ENCODE results near the gene PPP1R17. TPM values are rescaled to one million over a fixed set of nuclear protein-coding genes. Genes with fewer than 3 reads are reported as not detected.

PPP1R17 gene
- total RNA-seq = 0.14 TPM
- polyA plus RNA-seq = 0.27 TPM
- long read RNA-seq, donor 1 = 0 reads
- long read RNA-seq, donor 2 = 0 reads
- long read RNA-seq, donor 3 = 0 reads
- long read RNA-seq, donor 4 = 0 reads
- long read RNA-seq, donor 5 = 0 reads
- long read RNA-seq, donor 6 = 0 reads
- long read RNA-seq, donor 7 = 0 reads
- long read RNA-seq, donor 8 = 0 reads
- long read RNA-seq, donor 9 = 0 reads
- long read RNA-seq, donor 10 = 0 reads

GRCh38 chr7:31687024-31687748 is at the start of gene PPP1R17:
Gene PPP1R17 (plus strand): TSS chr7:31687215. CDS start chr7:31692442, 5,227 bp downstream.
- no peak for DNase-seq (ENCODE audit: low read depth in 6 of 9, low spot score in 9 of 9)
- Histone ChIP-seq H3K27ac (ENCODE audit: low read depth in 1 of 2, low read length in 1 of 2) (no peak within 1 kb of the TSS), H3K4me3 (ENCODE audit: low read length in 2 of 2) (no peak within 1 kb of the TSS), H3K36me3 (ENCODE audit: control insufficient read depth in 2 of 2, insufficient read depth in 2 of 2, low read length in 1 of 2) (no peaks in the 10 kb centered on the region), H3K4me1 (ENCODE audit: control insufficient read depth in 2 of 2, insufficient read depth in 2 of 2, low read length in 2 of 2) (no peaks in the 10 kb centered on the region), H3K9me3 (ENCODE audit: control insufficient read depth in 2 of 2, insufficient read depth in 1 of 2, low read length in 1 of 2) (no peaks in the 10 kb centered on the region), H3K27me3 (ENCODE audit: control insufficient read depth in 2 of 2, insufficient read depth in 1 of 2, low read length in 1 of 2) (peaks cover 0 to 2% of the 10 kb centered on the region in 2 donors)
- WGBS = 59% methylated on average over 14 of the region's 14 CpGs

GRCh38 chr7:31640381-31640780 is 46.6 kb upstream of the PPP1R17 start:
- DNase-seq (ENCODE audit: low read depth in 6 of 9, low spot score in 9 of 9) = no peak
- 62% methylated on average over 3 of the region's 3 CpGs for WGBS
- Histone ChIP-seq H3K9me3 (ENCODE audit: control insufficient read depth in 2 of 2, insufficient read depth in 1 of 2, low read length in 1 of 2) (no peaks in the 10 kb centered on the region), H3K4me1 (ENCODE audit: control insufficient read depth in 2 of 2, insufficient read depth in 2 of 2, low read length in 2 of 2) (no peaks in the 10 kb centered on the region), H3K27ac (ENCODE audit: low read depth in 1 of 2, low read length in 1 of 2) (no peak overlapping the region), H3K27me3 (ENCODE audit: control insufficient read depth in 2 of 2, insufficient read depth in 1 of 2, low read length in 1 of 2) (no peaks in the 10 kb centered on the region), H3K4me3 (ENCODE audit: low read length in 2 of 2) (no peak overlapping the region), H3K36me3 (ENCODE audit: control insufficient read depth in 2 of 2, insufficient read depth in 2 of 2, low read length in 1 of 2) (no peaks in the 10 kb centered on the region)

- no peak overlapping the region for H3K27ac ChIP-seq (ENCODE audit: low read depth in 1 of 2, low read length in 1 of 2)
- WGBS = 66% methylated on average over 5 of the region's 5 CpGs
- DNase-seq (ENCODE audit: low read depth in 6 of 9, low spot score in 9 of 9) = no peak
- no peaks in the 10 kb centered on the region for H3K27me3 ChIP-seq (ENCODE audit: control insufficient read depth in 2 of 2, insufficient read depth in 1 of 2, low read length in 1 of 2)
- no peaks in the 10 kb centered on the region for H3K9me3 ChIP-seq (ENCODE audit: control insufficient read depth in 2 of 2, insufficient read depth in 1 of 2, low read length in 1 of 2)
- no peak overlapping the region for H3K4me3 ChIP-seq (ENCODE audit: low read length in 2 of 2)
- H3K4me1 ChIP-seq (ENCODE audit: control insufficient read depth in 2 of 2, insufficient read depth in 2 of 2, low read length in 2 of 2) = no peaks in the 10 kb centered on the region
- no peaks in the 10 kb centered on the region for H3K36me3 ChIP-seq (ENCODE audit: control insufficient read depth in 2 of 2, insufficient read depth in 2 of 2, low read length in 1 of 2)
Measured at GRCh38 chr7:31642681-31643115, 44.3 kb upstream of the PPP1R17 start.

GRCh38 chr7:31646942-31647341 is 40.1 kb upstream of the PPP1R17 start:
- no peak overlapping the region for H3K4me3 ChIP-seq (ENCODE audit: low read length in 2 of 2)
- 94% methylated on average over 4 of the region's 4 CpGs for WGBS
- H3K9me3 ChIP-seq (ENCODE audit: control insufficient read depth in 2 of 2, insufficient read depth in 1 of 2, low read length in 1 of 2) = no peaks in the 10 kb centered on the region
- H3K4me1 ChIP-seq (ENCODE audit: control insufficient read depth in 2 of 2, insufficient read depth in 2 of 2, low read length in 2 of 2) = no peaks in the 10 kb centered on the region
- H3K27ac ChIP-seq (ENCODE audit: low read depth in 1 of 2, low read length in 1 of 2) = no peak overlapping the region
- H3K36me3 ChIP-seq (ENCODE audit: control insufficient read depth in 2 of 2, insufficient read depth in 2 of 2, low read length in 1 of 2) = no peaks in the 10 kb centered on the region
- no peak for DNase-seq (ENCODE audit: low read depth in 6 of 9, low spot score in 9 of 9)
- no peaks in the 10 kb centered on the region for H3K27me3 ChIP-seq (ENCODE audit: control insufficient read depth in 2 of 2, insufficient read depth in 1 of 2, low read length in 1 of 2)

- Histone ChIP-seq H3K9me3 (ENCODE audit: control insufficient read depth in 2 of 2, insufficient read depth in 1 of 2, low read length in 1 of 2) (no peaks in the 10 kb centered on the region), H3K27me3 (ENCODE audit: control insufficient read depth in 2 of 2, insufficient read depth in 1 of 2, low read length in 1 of 2) (no peaks in the 10 kb centered on the region), H3K36me3 (ENCODE audit: control insufficient read depth in 2 of 2, insufficient read depth in 2 of 2, low read length in 1 of 2) (no peaks in the 10 kb centered on the region), H3K4me1 (ENCODE audit: control insufficient read depth in 2 of 2, insufficient read depth in 2 of 2, low read length in 2 of 2) (no peaks in the 10 kb centered on the region), H3K4me3 (ENCODE audit: low read length in 2 of 2) (no peak overlapping the region), H3K27ac (ENCODE audit: low read depth in 1 of 2, low read length in 1 of 2) (no peak overlapping the region)
- WGBS = 80% methylated on average over 7 of the region's 7 CpGs
- DNase-seq (ENCODE audit: low read depth in 6 of 9, low spot score in 9 of 9) = no peak
Measured at GRCh38 chr7:31647511-31647910, 39.5 kb upstream of the PPP1R17 start.

GRCh38 chr7:31648288-31648687 is 38.7 kb upstream of the PPP1R17 start:
- no peaks in the 10 kb centered on the region for H3K4me1 ChIP-seq (ENCODE audit: control insufficient read depth in 2 of 2, insufficient read depth in 2 of 2, low read length in 2 of 2)
- no peaks in the 10 kb centered on the region for H3K27me3 ChIP-seq (ENCODE audit: control insufficient read depth in 2 of 2, insufficient read depth in 1 of 2, low read length in 1 of 2)
- H3K27ac ChIP-seq (ENCODE audit: low read depth in 1 of 2, low read length in 1 of 2) = no peak overlapping the region
- 96% methylated on average over 1 of the region's 1 CpG for WGBS
- no peak overlapping the region for H3K4me3 ChIP-seq (ENCODE audit: low read length in 2 of 2)
- no peaks in the 10 kb centered on the region for H3K9me3 ChIP-seq (ENCODE audit: control insufficient read depth in 2 of 2, insufficient read depth in 1 of 2, low read length in 1 of 2)
- H3K36me3 ChIP-seq (ENCODE audit: control insufficient read depth in 2 of 2, insufficient read depth in 2 of 2, low read length in 1 of 2) = no peaks in the 10 kb centered on the region
- DNase-seq (ENCODE audit: low read depth in 6 of 9, low spot score in 9 of 9) = no peak

- no peak for DNase-seq (ENCODE audit: low read depth in 6 of 9, low spot score in 9 of 9)
- WGBS = 96% methylated on average over 4 of the region's 4 CpGs
- H3K4me3 ChIP-seq (ENCODE audit: low read length in 2 of 2) = no peak overlapping the region
- no peaks in the 10 kb centered on the region for H3K27me3 ChIP-seq (ENCODE audit: control insufficient read depth in 2 of 2, insufficient read depth in 1 of 2, low read length in 1 of 2)
- no peaks in the 10 kb centered on the region for H3K36me3 ChIP-seq (ENCODE audit: control insufficient read depth in 2 of 2, insufficient read depth in 2 of 2, low read length in 1 of 2)
- no peak overlapping the region for H3K27ac ChIP-seq (ENCODE audit: low read depth in 1 of 2, low read length in 1 of 2)
- H3K4me1 ChIP-seq (ENCODE audit: control insufficient read depth in 2 of 2, insufficient read depth in 2 of 2, low read length in 2 of 2) = no peaks in the 10 kb centered on the region
- no peaks in the 10 kb centered on the region for H3K9me3 ChIP-seq (ENCODE audit: control insufficient read depth in 2 of 2, insufficient read depth in 1 of 2, low read length in 1 of 2)
Measured at GRCh38 chr7:31648880-31649279, 38.1 kb upstream of the PPP1R17 start.

GRCh38 chr7:31651234-31652062 is 35.6 kb upstream of the PPP1R17 start:
- Histone ChIP-seq H3K36me3 (ENCODE audit: control insufficient read depth in 2 of 2, insufficient read depth in 2 of 2, low read length in 1 of 2) (no peaks in the 10 kb centered on the region), H3K9me3 (ENCODE audit: control insufficient read depth in 2 of 2, insufficient read depth in 1 of 2, low read length in 1 of 2) (no peaks in the 10 kb centered on the region), H3K27me3 (ENCODE audit: control insufficient read depth in 2 of 2, insufficient read depth in 1 of 2, low read length in 1 of 2) (no peaks in the 10 kb centered on the region), H3K27ac (ENCODE audit: low read depth in 1 of 2, low read length in 1 of 2) (no peak overlapping the region), H3K4me1 (ENCODE audit: control insufficient read depth in 2 of 2, insufficient read depth in 2 of 2, low read length in 2 of 2) (no peaks in the 10 kb centered on the region), H3K4me3 (ENCODE audit: low read length in 2 of 2) (no peak overlapping the region)
- WGBS = 71% methylated on average over 7 of the region's 7 CpGs
- no peak for DNase-seq (ENCODE audit: low read depth in 6 of 9, low spot score in 9 of 9)

GRCh38 chr7:31652063-31652326 is 35.0 kb upstream of the PPP1R17 start:
- H3K27me3 ChIP-seq (ENCODE audit: control insufficient read depth in 2 of 2, insufficient read depth in 1 of 2, low read length in 1 of 2) = no peaks in the 10 kb centered on the region
- H3K4me1 ChIP-seq (ENCODE audit: control insufficient read depth in 2 of 2, insufficient read depth in 2 of 2, low read length in 2 of 2) = no peaks in the 10 kb centered on the region
- no peak for DNase-seq (ENCODE audit: low read depth in 6 of 9, low spot score in 9 of 9)
- no peak overlapping the region for H3K4me3 ChIP-seq (ENCODE audit: low read length in 2 of 2)
- H3K36me3 ChIP-seq (ENCODE audit: control insufficient read depth in 2 of 2, insufficient read depth in 2 of 2, low read length in 1 of 2) = no peaks in the 10 kb centered on the region
- no peak overlapping the region for H3K27ac ChIP-seq (ENCODE audit: low read depth in 1 of 2, low read length in 1 of 2)
- no peaks in the 10 kb centered on the region for H3K9me3 ChIP-seq (ENCODE audit: control insufficient read depth in 2 of 2, insufficient read depth in 1 of 2, low read length in 1 of 2)

Measured in thymus (tissue), 14 donors.